A549 treated with Hydrocortisone at 1 μM for 4 hours (cell line): Measurements from ENCODE around the gene STIL. TPM values are rescaled to one million over a fixed set of nuclear protein-coding genes. Genes with fewer than 3 reads are reported as not detected.

Experiments used
- total RNA-seq: library from RNA; stranded (reverse); fragments of 200-300 nt; extraction: Qiagen RNA extraction; gene quantifications from 5 replicates; pipeline ENCODE4 v1.2.3, GENCODE V29; 2022

Gene STIL
- 9.0 to 11.3 TPM (median 9.6 TPM) in 5 replicates for total RNA-seq

DNA sequence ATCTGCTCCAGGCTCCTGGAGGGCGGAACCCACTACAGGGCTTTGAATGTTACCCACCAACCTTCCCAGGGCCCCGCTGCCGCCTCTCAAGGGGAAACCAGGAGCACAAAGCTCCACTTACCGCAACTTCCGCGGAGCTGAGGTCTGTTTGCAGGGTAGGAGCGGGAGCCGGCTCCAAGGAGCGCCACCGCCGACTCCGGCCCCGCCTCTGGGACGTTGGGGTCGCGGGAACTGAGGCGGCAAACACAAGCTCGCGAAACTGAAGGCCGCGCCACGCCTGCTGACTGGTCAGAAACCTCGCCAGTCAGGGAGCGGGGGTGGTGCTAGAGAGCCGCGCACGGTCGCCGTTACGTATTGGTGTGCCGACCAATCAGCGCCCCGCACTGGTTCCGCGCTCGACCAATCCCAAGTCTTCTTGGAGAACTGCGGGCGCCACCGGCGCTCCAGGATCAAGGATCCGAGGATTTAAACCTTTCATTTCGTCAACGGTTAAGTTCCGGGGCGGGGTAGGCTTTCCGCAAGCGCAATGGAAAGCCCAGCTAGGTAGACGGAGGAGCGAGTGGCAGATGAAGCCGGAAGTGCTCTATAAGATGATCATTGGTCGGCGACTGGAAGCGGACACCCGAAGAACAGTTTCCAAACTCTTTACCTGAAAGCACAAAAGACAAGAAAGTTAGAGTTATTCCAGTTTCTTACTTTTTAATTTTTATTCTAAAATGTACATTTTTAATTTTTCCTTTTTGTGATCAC lies at the start of gene STIL:
STIL (minus strand) TSS at position 233 of the 750 bp plus-strand sequence. CDS start 3,828 bp downstream, outside the sequence.

GRCh38 chr1:47333578-47333921 lies 19.6 kb upstream of the STIL start, which contains the start of gene CMPK1:
Gene CMPK1 (plus strand): TSS chr1:47333790. CDS start chr1:47333946, 156 bp downstream.

GRCh38 chr1:47232187-47232874 lies 81.6 kb downstream of the STIL start, which contains the start of gene TAL1:
Gene TAL1 (minus strand): TSS chr1:47232225. CDS start chr1:47225888, 6,337 bp downstream.

Other genes with a start within 250 kb of the STIL start
- not detected in 5 replicates for gene CYP4Z1, start 246.9 kb downstream of the STIL start, total RNA-seq
- not detected in 5 replicates for gene CYP4A22, start 176.7 kb downstream of the STIL start, total RNA-seq
- 5.7 to 9.3 TPM (median 6.4 TPM) in 5 replicates for gene PDZK1IP1, start 124.1 kb downstream of the STIL start, total RNA-seq
- gene TAL1, start 81.9 kb downstream of the STIL start, total RNA-seq, result 0.02 TPM in 1 of 5 replicates, not detected in the others
- 56.1 to 70.3 TPM (median 65.9 TPM) in 5 replicates for gene CMPK1, start 19.6 kb upstream of the STIL start, total RNA-seq
- gene FOXE3, start 102.1 kb upstream of the STIL start, total RNA-seq, result 0.03 to 0.06 TPM in 2 of 5 replicates, not detected in the others
- 0.44 to 0.66 TPM (median 0.52 TPM) in 5 replicates for gene FOXD2, start 123.9 kb upstream of the STIL start, total RNA-seq